SH-SY5Y (cell line): Measurements from ENCODE around the gene LRIF1.

Experiments used
- GATA2 ChIP-seq: IDR thresholded peaks from 2 replicates; pipeline ENCODE4 v1.6.1; 2011; ENCODE audit warnings: mild to moderate bottlenecking, low read depth, low read length
- GATA3 ChIP-seq: IDR thresholded peaks from 2 replicates; pipeline ENCODE4 v1.6.1; 2011; ENCODE audit warnings: low read depth, mild to moderate bottlenecking, low read length, moderate library complexity

Gene LRIF1

GRCh38 chr1:110915804-110916203 lies 47.9 kb downstream of the LRIF1 start:
- no peak for TF ChIP-seq GATA2
- no peak for TF ChIP-seq GATA3

GRCh38 chr1:110914676-110915075 lies 49.0 kb downstream of the LRIF1 start:
- TF ChIP-seq GATA3 (no peak), GATA2 (no peak)

GRCh38 chr1:110912784-110913183 lies 50.9 kb downstream of the LRIF1 start:
- TF ChIP-seq GATA3 (no peak), GATA2 (no peak)

GRCh38 chr1:110903853-110904500 lies 59.7 kb downstream of the LRIF1 start:
- no peak for TF ChIP-seq GATA3
- no peak for TF ChIP-seq GATA2

GRCh38 chr1:110902820-110903463 lies 60.8 kb downstream of the LRIF1 start:
- no peak for TF ChIP-seq GATA2
- no peak for TF ChIP-seq GATA3

GRCh38 chr1:110899458-110899843 lies 64.3 kb downstream of the LRIF1 start:
- TF ChIP-seq GATA3 (no peak), GATA2 (no peak)

GRCh38 chr1:110898734-110899457 lies 64.8 kb downstream of the LRIF1 start:
- TF ChIP-seq GATA3 = no peak
- TF ChIP-seq GATA2 = no peak

GRCh38 chr1:110897681-110898080 lies 66.0 kb downstream of the LRIF1 start:
- TF ChIP-seq GATA2 (no peak), GATA3 (no peak)
